GM13977 (cell line): ENCODE results near the gene NXF3.

Source experiments
- DNase-seq: peaks from one replicate; pipeline ENCODE4 v3.0.0; 2012; ENCODE audit warnings: low spot score
- CTCF ChIP-seq: IDR thresholded peaks from 2 replicates; pipeline ENCODE4 v1.5.1; 2012; ENCODE audit warnings: mild to moderate bottlenecking, control low read depth; ENCODE audit not compliant: insufficient read depth; ENCODE audit errors: extremely low read depth, missing control alignments
- in situ Hi-C: fragments of 300-500 bp; cut with MboI; formaldehyde crosslinking; loops from one replicate; pipeline ENCODE4 v1.12.0; 2022; ENCODE audit warnings: low sequenced_read_pairs, low pct_unique_long_range_greater_than_20kb, mixed read lengths, inconsistent platforms; ENCODE audit not compliant: unreplicated experiment

NXF3 gene

GRCh38 chrX:103101299-103102042, 8.5 kb upstream of the NXF3 start:
- no peak for DNase-seq
- no peak for TF ChIP-seq CTCF
- in situ Hi-C loops = no loop called here

- in situ Hi-C loops = no loop called here
- no peak for TF ChIP-seq CTCF
- DNase-seq = no peak
These were observed 7.5 kb upstream of the NXF3 start for GRCh38 chrX:103100484-103100883.

GRCh38 chrX:103099691-103100090, 6.7 kb upstream of the NXF3 start:
- no peak for DNase-seq
- in situ Hi-C loops = no loop called here

GRCh38 chrX:103098488-103098887, 5.5 kb upstream of the NXF3 start:
- no peak for TF ChIP-seq CTCF
- DNase-seq = no peak
- in situ Hi-C loops = no loop called here

More at GRCh38 chrX:103099691-103100090, 6.7 kb upstream of the NXF3 start:
- no peak for TF ChIP-seq CTCF

- in situ Hi-C loops = no loop called here
- no peak for TF ChIP-seq CTCF
- no peak for DNase-seq
These were observed 11.9 kb downstream of the NXF3 start for GRCh38 chrX:103081051-103081450.

GRCh38 chrX:103073467-103073866, 19.5 kb downstream of the NXF3 start:
- no peak for DNase-seq
- no peak for TF ChIP-seq CTCF
- in situ Hi-C loops = no loop called here

- no peak for DNase-seq
- no peak for TF ChIP-seq CTCF
These were observed 26.3 kb downstream of the NXF3 start for GRCh38 chrX:103066606-103067005.

More at GRCh38 chrX:103066606-103067005, 26.3 kb downstream of the NXF3 start:
- in situ Hi-C loops = no loop called here
